GM19023 (cell line): Measurements from ENCODE around the gene SLC35D1.
A peak's percentile ranks its signal among the peaks of the same experiment; 100 is the strongest.
"Not testable (repeated sequence)": the region's sequence is repeated elsewhere in the genome, so short reads cannot be mapped to it uniquely, and the experiment has no call there.

Experiments used
- ATAC-seq: cut with Tn5 transposase; IDR thresholded peaks from one replicate; pipeline ENCODE4 v1.9.1; 2021; ENCODE audit warnings: mild to moderate bottlenecking, moderate library complexity; ENCODE audit not compliant: unreplicated experiment

The SLC35D1 gene

GRCh38 chr1:66993076-66993475, 60.9 kb downstream of the SLC35D1 start:
- no peak for ATAC-seq

- ATAC-seq, result no peak
Measured at GRCh38 chr1:66985835-66986234, 68.1 kb downstream of the SLC35D1 start.

DNA sequence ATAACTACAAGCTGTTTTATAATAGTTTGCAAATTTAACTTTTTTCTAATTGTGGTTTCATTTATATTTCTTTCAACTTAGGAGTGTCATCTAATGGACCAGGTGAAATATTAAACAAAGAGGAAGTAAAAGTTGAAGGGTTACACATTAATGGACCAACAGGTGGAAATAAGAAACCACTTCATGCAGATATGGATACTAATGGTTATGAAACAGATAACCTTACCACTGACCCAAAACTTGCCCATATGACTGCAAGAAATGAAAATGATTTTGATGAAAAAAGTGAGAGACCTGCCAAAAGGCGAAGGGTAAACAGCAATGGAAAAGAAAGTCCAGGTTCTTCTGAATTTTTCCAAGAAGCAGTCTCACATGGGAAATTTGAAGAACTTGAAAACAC, 69.5 kb downstream of the SLC35D1 start:
- peak; percentile 79 for ATAC-seq

DNA sequence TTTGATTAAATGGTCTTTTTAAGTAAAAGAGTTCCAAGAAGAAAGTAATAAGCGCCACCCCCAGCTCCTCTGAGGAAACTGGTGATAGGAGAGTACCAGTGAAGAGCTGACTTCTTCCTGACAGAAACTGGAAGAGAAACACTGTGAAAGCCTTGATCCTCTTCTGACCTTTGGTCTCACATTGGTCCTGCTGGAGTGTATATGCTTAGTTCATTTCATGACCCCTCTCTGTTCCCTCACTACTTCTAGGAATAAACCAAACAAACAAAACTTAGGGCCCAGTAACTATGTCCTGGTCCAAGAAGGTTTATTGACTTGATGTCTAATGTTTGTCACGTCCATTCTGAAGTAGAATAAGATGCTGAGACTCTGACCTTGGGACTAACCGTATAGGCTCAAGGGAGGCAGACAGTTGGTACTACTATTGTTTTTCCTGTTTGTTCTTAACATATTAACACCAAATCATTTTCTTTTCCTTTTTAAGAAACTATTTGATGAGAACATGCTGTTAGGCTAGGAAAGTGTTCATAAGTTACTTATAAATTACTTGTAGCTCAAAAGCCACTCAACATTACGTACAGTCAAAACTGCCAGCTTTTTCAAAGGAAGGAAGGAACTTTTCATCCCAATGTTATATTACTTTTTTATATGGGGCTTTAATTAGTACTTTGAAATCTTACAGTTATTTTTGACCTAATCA, 71.2 kb downstream of the SLC35D1 start:
- ATAC-seq, result peak; percentile 56

DNA sequence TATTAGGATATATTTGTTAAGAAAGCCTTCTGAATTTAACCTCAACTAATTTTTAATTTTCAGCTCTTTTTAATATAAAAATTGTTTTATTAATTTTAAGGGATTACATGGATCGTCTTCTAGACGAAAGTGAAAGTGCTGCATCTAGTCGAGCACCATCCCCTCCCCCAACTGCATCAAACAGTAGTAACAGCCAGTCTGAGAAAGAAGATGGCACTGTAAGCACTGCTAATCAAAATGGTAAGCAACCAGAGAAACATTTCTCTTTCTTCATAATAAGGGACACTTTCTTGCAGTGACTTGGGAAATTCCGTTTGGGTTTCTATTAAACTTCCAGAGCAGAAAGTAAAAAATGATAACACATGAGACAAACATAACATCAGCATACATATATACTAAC, 72.3 kb downstream of the SLC35D1 start:
- no peak for ATAC-seq

- no peak for ATAC-seq
Measured at GRCh38 chr1:66980745-66981367, 73.1 kb downstream of the SLC35D1 start.

DNA sequence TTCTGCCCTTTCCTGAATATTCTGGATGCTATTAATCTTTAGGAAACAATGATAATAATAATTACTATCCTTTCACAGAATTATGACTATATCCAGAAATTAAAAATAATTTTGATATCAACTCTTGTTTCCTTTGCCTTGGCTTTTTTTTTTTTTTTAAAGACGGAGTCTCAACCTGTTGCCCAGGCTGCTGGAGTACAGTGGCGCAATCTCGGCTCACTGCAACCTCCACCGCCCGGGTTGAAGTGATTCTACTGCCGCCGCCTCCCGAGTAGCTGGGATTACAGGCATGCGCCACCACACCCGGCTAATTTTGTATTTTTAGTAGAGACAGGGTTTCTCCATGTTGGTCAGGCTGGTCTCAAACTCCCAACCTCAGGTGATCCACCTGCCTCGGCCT, 74.3 kb downstream of the SLC35D1 start:
- ATAC-seq, result not testable (repeated sequence)

DNA sequence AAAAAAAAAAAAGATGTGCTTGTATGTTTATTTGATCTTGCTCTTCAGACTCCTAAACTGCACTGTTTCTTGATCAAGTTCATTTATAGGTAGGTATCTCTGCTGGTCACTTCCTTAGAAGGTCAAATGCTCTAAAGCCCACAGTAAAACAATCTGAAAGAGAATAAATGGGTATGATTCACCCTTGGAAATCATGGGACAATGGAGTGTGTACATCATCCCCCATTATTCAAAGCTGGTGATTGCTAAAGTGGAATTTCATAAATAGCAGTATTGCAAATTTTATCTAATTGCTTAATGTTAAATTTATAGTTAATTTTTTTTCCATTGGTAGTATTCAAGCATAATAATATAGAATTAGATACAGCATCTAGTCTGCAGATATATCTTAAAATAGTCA, 75.7 kb downstream of the SLC35D1 start:
- no peak for ATAC-seq

DNA sequence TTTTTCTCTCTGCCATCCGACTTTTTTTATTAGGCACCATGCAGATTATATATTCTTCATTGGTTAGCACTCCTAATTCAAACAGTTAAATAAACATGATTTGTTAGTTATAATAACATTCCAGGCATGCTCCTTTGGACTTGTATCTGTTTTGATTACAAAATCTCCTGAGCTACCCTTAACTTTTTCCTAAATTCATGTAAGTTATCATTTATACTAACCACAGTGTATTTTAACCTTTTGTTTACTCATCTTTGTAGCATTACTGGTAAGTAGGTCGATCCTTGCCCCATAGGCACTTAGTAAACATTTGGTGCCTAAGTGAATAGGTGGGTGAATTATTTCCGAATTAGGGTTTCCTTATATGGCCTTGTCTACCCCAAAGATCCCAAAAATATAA, 85.4 kb downstream of the SLC35D1 start:
- no peak for ATAC-seq

DNA sequence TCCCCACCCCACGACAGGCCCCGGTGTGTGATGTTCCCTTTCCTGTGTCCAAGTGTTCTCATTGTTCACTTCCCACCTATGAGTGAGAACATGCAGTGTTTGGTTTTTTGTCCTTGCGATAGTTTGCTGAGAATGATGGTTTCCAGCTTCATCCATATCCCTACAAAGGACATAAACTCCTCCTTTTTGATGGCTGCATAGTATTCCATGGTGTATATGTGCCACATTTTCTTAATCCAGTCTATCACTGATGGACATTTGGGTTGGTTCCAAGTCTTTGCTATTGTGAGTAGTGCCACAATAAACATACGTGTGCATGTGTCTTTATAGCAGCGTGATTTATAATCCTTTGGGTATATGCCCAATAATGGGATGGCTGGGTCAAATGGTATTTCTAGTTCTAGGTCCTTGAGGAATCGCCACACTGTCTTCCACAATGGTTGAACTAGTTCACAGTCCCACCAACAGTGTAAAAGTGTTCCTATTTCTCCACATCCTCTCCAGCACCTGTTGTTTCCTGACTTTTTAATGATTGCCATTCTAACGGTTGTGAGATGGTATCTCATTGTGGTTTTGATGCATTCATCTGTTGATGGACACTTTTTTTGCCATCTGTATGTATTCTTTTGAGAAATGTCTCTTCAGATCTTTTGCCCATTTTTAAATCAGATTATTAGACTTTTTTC, 87.6 kb downstream of the SLC35D1 start:
- not testable (repeated sequence) for ATAC-seq

- ATAC-seq, result no peak
Measured at GRCh38 chr1:66957938-66958337, 96.0 kb downstream of the SLC35D1 start.

DNA sequence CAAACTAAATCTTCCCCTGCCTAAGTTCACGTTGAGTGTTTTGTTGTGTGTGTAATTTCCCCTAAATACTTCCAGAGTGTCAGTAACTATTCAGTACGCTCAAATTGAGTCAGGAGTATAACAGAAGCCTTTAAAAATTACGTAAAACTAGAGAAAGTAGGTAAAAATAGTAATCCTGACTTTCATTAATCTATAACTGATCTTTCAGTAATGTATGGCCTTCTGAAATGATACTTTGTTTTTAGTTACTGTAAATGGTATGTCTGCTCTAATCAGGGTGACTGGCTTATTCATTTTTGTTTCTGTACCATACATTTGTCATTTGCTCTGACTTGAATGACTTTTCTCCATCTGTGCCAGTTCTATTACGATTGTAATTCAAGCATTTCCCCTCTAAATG, 99.7 kb downstream of the SLC35D1 start:
- ATAC-seq, result peak; percentile 79

GRCh38 chr1:66951513-66951912, 102.4 kb downstream of the SLC35D1 start:
- no peak for ATAC-seq
